CD14-positive monocyte (primary cell): ENCODE results near the gene SDK1. TPM values are rescaled to one million over a fixed set of nuclear protein-coding genes. Genes with fewer than 3 reads are reported as not detected.

Experiments
- DNase-seq, 3 donors: peaks; one replicate each; pipeline ENCODE4 v3.0.0-alpha.2; 2011 to 2022
- H2AFZ ChIP-seq: 2 replicates; pipeline ENCODE4 v1.6.0; 2012; ENCODE audit warnings: mild to moderate bottlenecking, low read depth, low read length, inconsistent platforms; ENCODE audit not compliant: insufficient read depth, poor library complexity, severe bottlenecking
- H3K27ac ChIP-seq, 2 donors: 1 replicate in 1 of 2; 2 replicates in 1 of 2; pipeline ENCODE4 v1.5.1; 2012 to 2013; ENCODE audit warnings: low read length in 2 of 2, control low read depth in 1 of 2, inconsistent platforms in 1 of 2, low read depth in 1 of 2, mild to moderate bottlenecking in 1 of 2
- H3K27me3 ChIP-seq, 2 donors: one replicate each; pipeline versions ENCODE4 v1.6.0 to v1.6.1; 2011 to 2013; ENCODE audit warnings: low read length in 2 of 2; ENCODE audit not compliant: control insufficient read depth in 2 of 2, insufficient read depth in 2 of 2
- H3K36me3 ChIP-seq, 2 donors: replicated peaks in 1 of 2; 1 replicate in 1 of 2; 2 replicates in 1 of 2; pipeline versions ENCODE4 v1.5.1 to v1.6.1; 2012 to 2013; ENCODE audit warnings: low read length in 2 of 2, control low read depth in 1 of 2, inconsistent platforms in 1 of 2, mild to moderate bottlenecking in 1 of 2; ENCODE audit not compliant: insufficient read depth in 2 of 2, control insufficient read depth in 1 of 2
- H3K4me1 ChIP-seq, 2 donors: 1 replicate in 1 of 2; 2 replicates in 1 of 2; pipeline versions ENCODE4 v1.5.1 to v1.6.1; 2012 to 2013; ENCODE audit warnings: low read length in 2 of 2, control low read depth in 1 of 2, inconsistent platforms in 1 of 2, mild to moderate bottlenecking in 1 of 2, moderate library complexity in 1 of 2; ENCODE audit not compliant: insufficient read depth in 2 of 2, control insufficient read depth in 1 of 2
- H3K4me2 ChIP-seq: replicated peaks from 2 replicates; pipeline ENCODE3; 2012; ENCODE audit warnings: low read length, moderate library complexity, mild to moderate bottlenecking; ENCODE audit not compliant: poor library complexity, severe bottlenecking; ENCODE audit errors: extremely low read depth
- H3K4me3 ChIP-seq, 3 experiments: fragments of 200-600 bp in 1 of 3; sonication (generic) in 1 of 3; replicated peaks in 1 of 3; 1 replicate in 2 of 3; 2 replicates in 1 of 3; pipeline ENCODE4 v1.5.1; 2011 to 2013; ENCODE audit warnings: low read length in 3 of 3, mild to moderate bottlenecking in 3 of 3, control low read depth in 2 of 3, low read depth in 2 of 3, inconsistent platforms in 1 of 3, moderate library complexity in 1 of 3
- H3K79me2 ChIP-seq: 2 replicates; pipeline ENCODE4 v1.6.0; 2012; ENCODE audit warnings: mild to moderate bottlenecking, control low read depth, inconsistent platforms, low read length, moderate library complexity; ENCODE audit not compliant: insufficient read depth
- H3K9ac ChIP-seq: 2 replicates; pipeline ENCODE4 v1.6.0; 2017; ENCODE audit warnings: low read length, mild to moderate bottlenecking; ENCODE audit not compliant: insufficient read depth, poor library complexity, severe bottlenecking
- H3K9me3 ChIP-seq, 2 donors: replicated peaks in 1 of 2; 1 replicate in 1 of 2; 2 replicates in 1 of 2; pipeline versions ENCODE4 v1.5.1 to v1.6.1; 2012 to 2013; ENCODE audit warnings: low read length in 2 of 2, control low read depth in 1 of 2; ENCODE audit not compliant: control insufficient read depth in 1 of 2, insufficient read depth in 1 of 2
- H4K20me1 ChIP-seq: 2 replicates; pipeline ENCODE4 v1.6.0; 2012; ENCODE audit warnings: mild to moderate bottlenecking, low read length, control low read depth, moderate library complexity; ENCODE audit not compliant: insufficient read depth
- H3K27ac Mint-ChIP-seq, 7 donors: one replicate each; pipeline ENCODE4 v1.8.0; 2020; ENCODE audit warnings: mild to moderate bottlenecking in 7 of 7, mixed read lengths in 7 of 7, moderate library complexity in 6 of 7, inconsistent platforms in 2 of 7
- H3K27me3 Mint-ChIP-seq, 3 donors: one replicate each; pipeline ENCODE4 v1.8.0; 2021 to 2022; ENCODE audit warnings: low read depth in 3 of 3, mild to moderate bottlenecking in 3 of 3, mixed read lengths in 3 of 3, moderate library complexity in 3 of 3, inconsistent platforms in 1 of 3
- H3K36me3 Mint-ChIP-seq, 2 donors: one replicate each; pipeline ENCODE4 v1.8.0; 2020; ENCODE audit warnings: mixed read lengths in 2 of 2, inconsistent platforms in 1 of 2, mild to moderate bottlenecking in 1 of 2
- H3K4me1 Mint-ChIP-seq: one replicate; pipeline ENCODE4 v1.8.0; 2020; ENCODE audit warnings: mild to moderate bottlenecking, mixed read lengths
- H3K4me3 Mint-ChIP-seq, 2 donors: one replicate each; pipeline ENCODE4 v1.8.0; 2020; ENCODE audit warnings: mild to moderate bottlenecking in 2 of 2, mixed read lengths in 2 of 2, moderate library complexity in 1 of 2
- H3K9me3 Mint-ChIP-seq, 7 donors: one replicate each; pipeline ENCODE4 v1.8.0; 2020 to 2022; ENCODE audit warnings: mixed read lengths in 7 of 7, mild to moderate bottlenecking in 6 of 7, moderate library complexity in 6 of 7, inconsistent platforms in 2 of 7
- CTCF ChIP-seq: fragments of 200-600 bp; IDR thresholded peaks from one replicate; pipeline ENCODE4 v1.8.0; 2022; ENCODE audit warnings: antibody characterized with exemption, mild to moderate bottlenecking
- WGBS: methylation state at CpG from one replicate; pipeline ENCODE4 v1.1.5; 2013; ENCODE audit warnings: missing lambda C conversion rate; ENCODE audit not compliant: insufficient coverage; 5-methylcytosine and 5-hydroxymethylcytosine counted together
- intact Hi-C, 2 donors: fragments of 100-400 bp; cut with micrococcal nuclease; formaldehyde crosslinking; loops; one replicate each; pipeline versions ENCODE4 v1.15.0 to v1.15.1; 2023
- polyA plus RNA-seq, 3 donors: library from polyadenylated mRNA; depleted of rRNA in 1 of 3; unstranded in 2 of 3; stranded (reverse) in 1 of 3; fragments of 300-500 nt in 2 of 3; fragments of >200 nt in 1 of 3; fragmentation: Illumina TruSeq in 2 of 3; gene quantifications; 1 replicate in 2 of 3; 2 replicates in 1 of 3; pipeline ENCODE4 v1.2.3, GENCODE V29; 2012 to 2021

Gene SDK1
- polyA plus RNA-seq, 3 donors: 0.01 TPM; not detected in 2

GRCh38 chr7:4067874-4068273 lies 766.8 kb downstream of the SDK1 start:
- Histone ChIP-seq H3K79me2 (no peaks in the 10 kb centered on the region), H3K27me3 (no peaks in the 10 kb centered on the region), H3K4me1 (no peaks in the 10 kb centered on the region), H3K9me3 (no peaks in the 10 kb centered on the region), H3K9ac (no peak overlapping the region), H3K36me3 (no peaks in the 10 kb centered on the region), H3K4me3 (no peak overlapping the region), H2AFZ (no peak overlapping the region), H4K20me1 (no peaks in the 10 kb centered on the region), H3K27ac (no peak overlapping the region), H3K4me2 (no peak overlapping the region)
- Mint-ChIP-seq H3K4me1 (peaks cover 7% of the 10 kb centered on the region), H3K36me3 (no peaks in the 10 kb centered on the region), H3K27me3 (peaks cover 0 to 1% (median 0%) of the 10 kb centered on the region in 3 donors), H3K27ac (no peak overlapping the region), H3K9me3 (peaks cover 0 to 4% (median 0%) of the 10 kb centered on the region in 7 donors), H3K4me3 (no peak overlapping the region)
- intact Hi-C loops: no loop called here
- no peak for DNase-seq
- TF ChIP-seq CTCF: no peak
- WGBS: 67% methylated on average over 4 of the region's 4 CpGs

- H3K36me3 Mint-ChIP-seq: no peaks in the 10 kb centered on the region
- TF ChIP-seq CTCF: no peak
- intact Hi-C loops: no loop called here
- no peaks in the 10 kb centered on the region for H3K27me3 ChIP-seq
- no peaks in the 10 kb centered on the region for H3K36me3 ChIP-seq
- H3K4me1 ChIP-seq: no peaks in the 10 kb centered on the region
- H2AFZ ChIP-seq: no peak overlapping the region
- peaks cover 0 to 2% (median 1%) of the 10 kb centered on the region in 3 donors for H3K27me3 Mint-ChIP-seq
- H3K4me2 ChIP-seq: no peak overlapping the region
- H4K20me1 ChIP-seq: no peaks in the 10 kb centered on the region
- 90% methylated on average over 5 of the region's 7 CpGs for WGBS
- H3K9me3 ChIP-seq: no peaks in the 10 kb centered on the region
- H3K4me3 ChIP-seq: no peak overlapping the region
- H3K9me3 Mint-ChIP-seq: peaks cover 0 to 2% (median 0%) of the 10 kb centered on the region in 7 donors
- H3K9ac ChIP-seq: no peak overlapping the region
- H3K4me1 Mint-ChIP-seq: peaks cover 7% of the 10 kb centered on the region
- H3K4me3 Mint-ChIP-seq: no peak overlapping the region
- no peaks in the 10 kb centered on the region for H3K79me2 ChIP-seq
- no peak for DNase-seq
- H3K27ac ChIP-seq: no peak overlapping the region
- H3K27ac Mint-ChIP-seq: no peak overlapping the region
Observed at GRCh38 chr7:4068286-4068685, 767.2 kb downstream of the SDK1 start.
